ENCODE results near the gene PDLIM1. TPM values are rescaled to one million over a fixed set of nuclear protein-coding genes. Genes with fewer than 3 reads are reported as not detected.

Gene PDLIM1
- total and polyA plus RNA-seq, 10 of the 15 experiments (the other 5 are each of a cell fraction or from before 2014, with no cell fraction given), result 95.7 to 714 (median 309) TPM

DNA sequence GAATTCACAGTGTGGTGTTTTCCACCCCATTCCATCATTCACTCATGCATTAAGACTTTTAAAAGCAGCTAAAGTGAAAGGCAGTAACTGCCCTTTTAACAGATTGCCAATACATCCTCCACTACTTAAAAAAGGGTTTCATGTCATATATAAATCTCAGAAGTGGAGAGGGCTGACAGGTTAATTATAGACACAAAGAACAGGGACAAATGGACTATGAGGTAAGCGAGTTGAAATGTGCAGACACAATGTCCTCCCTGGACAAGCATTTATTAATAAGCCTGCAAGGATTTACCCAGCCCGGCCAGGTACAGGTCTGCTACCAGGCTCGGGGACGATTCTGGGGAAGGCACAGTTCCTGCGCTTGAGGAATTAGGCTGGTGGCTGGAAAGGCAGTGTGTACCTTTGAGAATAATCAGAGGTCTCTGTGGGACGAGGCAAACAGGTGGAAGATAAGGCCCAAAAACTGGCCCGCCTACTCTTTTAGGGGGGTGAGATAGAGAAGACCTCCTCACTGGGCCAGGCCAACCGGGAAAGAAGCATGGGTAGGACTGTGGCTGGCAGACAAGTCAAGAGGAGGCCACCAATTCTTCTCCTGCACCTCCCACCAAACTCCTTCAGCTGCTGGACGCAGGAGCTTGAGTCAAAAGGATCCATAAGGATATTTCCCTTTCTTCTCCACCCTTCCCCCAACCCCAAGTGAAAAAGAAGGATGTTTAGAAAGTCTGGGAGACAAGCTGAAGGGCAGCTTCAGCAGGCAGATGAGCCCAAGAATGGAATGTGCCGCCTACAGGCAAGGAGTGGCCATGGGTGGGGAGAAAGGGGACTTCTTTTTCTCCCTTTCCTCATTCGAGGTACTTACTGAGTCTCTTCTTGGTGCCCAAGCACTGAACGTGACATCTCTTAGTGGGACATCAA is 1.5 kb downstream of the PDLIM1 start (continued):
- TF ChIP-seq, protein P1, sequence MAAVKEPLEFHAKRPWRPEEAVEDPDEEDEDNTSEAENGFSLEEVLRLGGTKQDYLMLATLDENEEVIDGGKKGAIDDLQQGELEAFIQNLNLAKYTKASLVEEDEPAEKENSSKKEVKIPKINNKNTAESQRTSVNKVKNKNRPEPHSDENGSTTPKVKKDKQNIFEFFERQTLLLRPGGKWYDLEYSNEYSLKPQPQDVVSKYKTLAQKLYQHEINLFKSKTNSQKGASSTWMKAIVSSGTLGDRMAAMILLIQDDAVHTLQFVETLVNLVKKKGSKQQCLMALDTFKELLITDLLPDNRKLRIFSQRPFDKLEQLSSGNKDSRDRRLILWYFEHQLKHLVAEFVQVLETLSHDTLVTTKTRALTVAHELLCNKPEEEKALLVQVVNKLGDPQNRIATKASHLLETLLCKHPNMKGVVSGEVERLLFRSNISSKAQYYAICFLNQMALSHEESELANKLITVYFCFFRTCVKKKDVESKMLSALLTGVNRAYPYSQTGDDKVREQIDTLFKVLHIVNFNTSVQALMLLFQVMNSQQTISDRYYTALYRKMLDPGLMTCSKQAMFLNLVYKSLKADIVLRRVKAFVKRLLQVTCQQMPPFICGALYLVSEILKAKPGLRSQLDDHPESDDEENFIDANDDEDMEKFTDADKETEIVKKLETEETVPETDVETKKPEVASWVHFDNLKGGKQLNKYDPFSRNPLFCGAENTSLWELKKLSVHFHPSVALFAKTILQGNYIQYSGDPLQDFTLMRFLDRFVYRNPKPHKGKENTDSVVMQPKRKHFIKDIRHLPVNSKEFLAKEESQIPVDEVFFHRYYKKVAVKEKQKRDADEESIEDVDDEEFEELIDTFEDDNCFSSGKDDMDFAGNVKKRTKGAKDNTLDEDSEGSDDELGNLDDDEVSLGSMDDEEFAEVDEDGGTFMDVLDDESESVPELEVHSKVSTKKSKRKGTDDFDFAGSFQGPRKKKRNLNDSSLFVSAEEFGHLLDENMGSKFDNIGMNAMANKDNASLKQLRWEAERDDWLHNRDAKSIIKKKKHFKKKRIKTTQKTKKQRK (IDR thresholded peaks at IDR 0.05; ENCODE audit: low read depth, low read length), result no peak
- no peak for TF ChIP-seq HDAC2 (IDR thresholded peaks at IDR 0.05)
- no peak for TF ChIP-seq ZNF217 (IDR thresholded peaks at IDR 0.05)
- TF ChIP-seq ETV6 (conservative IDR thresholded peaks at IDR 0.05 in 1 of 2, IDR thresholded peaks at IDR 0.05 in 1 of 2; ENCODE audit: borderline replicate concordance in 1 of 2, low read depth in 1 of 2), result 0 out of 4 replicates have a peak, but pooled peaks of 1 of the 2 experiments have one; percentile 16
- TF ChIP-seq, protein P2, sequence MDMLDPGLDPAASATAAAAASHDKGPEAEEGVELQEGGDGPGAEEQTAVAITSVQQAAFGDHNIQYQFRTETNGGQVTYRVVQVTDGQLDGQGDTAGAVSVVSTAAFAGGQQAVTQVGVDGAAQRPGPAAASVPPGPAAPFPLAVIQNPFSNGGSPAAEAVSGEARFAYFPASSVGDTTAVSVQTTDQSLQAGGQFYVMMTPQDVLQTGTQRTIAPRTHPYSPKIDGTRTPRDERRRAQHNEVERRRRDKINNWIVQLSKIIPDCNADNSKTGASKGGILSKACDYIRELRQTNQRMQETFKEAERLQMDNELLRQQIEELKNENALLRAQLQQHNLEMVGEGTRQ (IDR thresholded peaks at IDR 0.05; ENCODE audit: borderline replicate concordance, low read depth, low read length), result no peak
- TF ChIP-seq EGR1 (IDR thresholded peaks at IDR 0.05; ENCODE audit: borderline replicate concordance in 1 of 2, low read depth in 2 of 2, low read length in 2 of 2), result no peak
- no peak for TF ChIP-seq MYB (IDR thresholded peaks at IDR 0.05; ENCODE audit: borderline replicate concordance, low read depth, low read length)
- no peak for TF ChIP-seq NFIC (IDR thresholded peaks at IDR 0.05; ENCODE audit: low read depth, low read length)
- TF ChIP-seq, protein P3, sequence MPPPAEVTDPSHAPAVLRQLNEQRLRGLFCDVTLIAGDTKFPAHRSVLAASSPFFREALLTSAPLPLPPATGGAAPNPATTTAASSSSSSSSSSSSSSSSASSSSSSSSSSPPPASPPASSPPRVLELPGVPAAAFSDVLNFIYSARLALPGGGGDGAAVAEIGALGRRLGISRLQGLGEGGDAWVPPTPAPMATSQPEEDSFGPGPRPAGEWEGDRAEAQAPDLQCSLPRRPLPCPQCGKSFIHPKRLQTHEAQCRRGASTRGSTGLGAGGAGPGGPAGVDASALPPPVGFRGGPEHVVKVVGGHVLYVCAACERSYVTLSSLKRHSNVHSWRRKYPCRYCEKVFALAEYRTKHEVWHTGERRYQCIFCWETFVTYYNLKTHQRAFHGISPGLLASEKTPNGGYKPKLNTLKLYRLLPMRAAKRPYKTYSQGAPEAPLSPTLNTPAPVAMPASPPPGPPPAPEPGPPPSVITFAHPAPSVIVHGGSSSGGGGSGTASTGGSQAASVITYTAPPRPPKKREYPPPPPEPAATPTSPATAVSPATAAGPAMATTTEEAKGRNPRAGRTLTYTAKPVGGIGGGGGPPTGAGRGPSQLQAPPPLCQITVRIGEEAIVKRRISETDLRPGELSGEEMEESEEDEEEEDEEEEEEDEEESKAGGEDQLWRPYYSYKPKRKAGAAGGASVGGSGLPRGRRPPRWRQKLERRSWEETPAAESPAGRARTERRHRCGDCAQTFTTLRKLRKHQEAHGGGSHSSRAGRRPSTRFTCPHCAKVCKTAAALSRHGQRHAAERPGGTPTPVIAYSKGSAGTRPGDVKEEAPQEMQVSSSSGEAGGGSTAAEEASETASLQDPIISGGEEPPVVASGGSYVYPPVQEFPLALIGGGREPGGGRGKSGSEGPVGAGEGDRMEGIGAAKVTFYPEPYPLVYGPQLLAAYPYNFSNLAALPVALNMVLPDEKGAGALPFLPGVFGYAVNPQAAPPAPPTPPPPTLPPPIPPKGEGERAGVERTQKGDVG (CRISPR knock-in tag; IDR thresholded peaks at IDR 0.05), result no peak
- TF ChIP-seq NFYA (IDR thresholded peaks at IDR 0.05; ENCODE audit: borderline replicate concordance, low read depth, low read length), result no peak
- TF ChIP-seq SMC3 (IDR thresholded peaks at IDR 0.05; ENCODE audit: borderline replicate concordance, low read length), result peak; percentile 23; the same call in 1 of the 2 replicates
- no peak for TF ChIP-seq ZSCAN29 (IDR thresholded peaks at IDR 0.05)
- TF ChIP-seq, protein P4, sequence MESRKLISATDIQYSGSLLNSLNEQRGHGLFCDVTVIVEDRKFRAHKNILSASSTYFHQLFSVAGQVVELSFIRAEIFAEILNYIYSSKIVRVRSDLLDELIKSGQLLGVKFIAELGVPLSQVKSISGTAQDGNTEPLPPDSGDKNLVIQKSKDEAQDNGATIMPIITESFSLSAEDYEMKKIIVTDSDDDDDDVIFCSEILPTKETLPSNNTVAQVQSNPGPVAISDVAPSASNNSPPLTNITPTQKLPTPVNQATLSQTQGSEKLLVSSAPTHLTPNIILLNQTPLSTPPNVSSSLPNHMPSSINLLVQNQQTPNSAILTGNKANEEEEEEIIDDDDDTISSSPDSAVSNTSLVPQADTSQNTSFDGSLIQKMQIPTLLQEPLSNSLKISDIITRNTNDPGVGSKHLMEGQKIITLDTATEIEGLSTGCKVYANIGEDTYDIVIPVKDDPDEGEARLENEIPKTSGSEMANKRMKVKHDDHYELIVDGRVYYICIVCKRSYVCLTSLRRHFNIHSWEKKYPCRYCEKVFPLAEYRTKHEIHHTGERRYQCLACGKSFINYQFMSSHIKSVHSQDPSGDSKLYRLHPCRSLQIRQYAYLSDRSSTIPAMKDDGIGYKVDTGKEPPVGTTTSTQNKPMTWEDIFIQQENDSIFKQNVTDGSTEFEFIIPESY (IDR thresholded peaks at IDR 0.05), result no peak
- TF ChIP-seq POLR2A (IDR thresholded peaks at IDR 0.05; ENCODE audit: low read depth, low read length), result no peak; the same call in 1 of the 2 replicates
- TF ChIP-seq, protein P5, sequence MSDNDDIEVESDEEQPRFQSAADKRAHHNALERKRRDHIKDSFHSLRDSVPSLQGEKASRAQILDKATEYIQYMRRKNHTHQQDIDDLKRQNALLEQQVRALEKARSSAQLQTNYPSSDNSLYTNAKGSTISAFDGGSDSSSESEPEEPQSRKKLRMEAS (IDR thresholded peaks at IDR 0.05; ENCODE audit: low read depth, low read length), result no peak
- 0 out of 2 replicates have a peak, but pooled peaks have one; percentile 59 for TF ChIP-seq SMARCA5 (IDR thresholded peaks at IDR 0.05)
- TF ChIP-seq, protein P6, sequence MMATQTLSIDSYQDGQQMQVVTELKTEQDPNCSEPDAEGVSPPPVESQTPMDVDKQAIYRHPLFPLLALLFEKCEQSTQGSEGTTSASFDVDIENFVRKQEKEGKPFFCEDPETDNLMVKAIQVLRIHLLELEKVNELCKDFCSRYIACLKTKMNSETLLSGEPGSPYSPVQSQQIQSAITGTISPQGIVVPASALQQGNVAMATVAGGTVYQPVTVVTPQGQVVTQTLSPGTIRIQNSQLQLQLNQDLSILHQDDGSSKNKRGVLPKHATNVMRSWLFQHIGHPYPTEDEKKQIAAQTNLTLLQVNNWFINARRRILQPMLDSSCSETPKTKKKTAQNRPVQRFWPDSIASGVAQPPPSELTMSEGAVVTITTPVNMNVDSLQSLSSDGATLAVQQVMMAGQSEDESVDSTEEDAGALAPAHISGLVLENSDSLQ (IDR thresholded peaks at IDR 0.05), result no peak
- TF ChIP-seq NR2C1 (IDR thresholded peaks at IDR 0.05), result no peak

All from GM12878 (cell line).